NCI-H187 (cell line): ENCODE data around the gene MIA3.
"Not testable (repeated sequence)": the region's sequence is repeated elsewhere in the genome, so short reads cannot be mapped to it uniquely, and the experiment has no call there.

Source experiments
- DNase-seq, 2 experiments: peaks; one replicate each; lab custom pipeline; 2025; lab: John Stamatoyannopoulos, UW

The MIA3 gene

GRCh38 chr1:222669107-222669506, 51.2 kb downstream of the MIA3 start:
- DNase-seq: not testable (repeated sequence)

GRCh38 chr1:222670110-222670509, 52.2 kb downstream of the MIA3 start:
- no peak for DNase-seq

- DNase-seq: no peak
Observed at GRCh38 chr1:222680080-222680479, 62.2 kb downstream of the MIA3 start.

- no peak for DNase-seq
Observed at GRCh38 chr1:222691016-222691415, 73.1 kb downstream of the MIA3 start.

GRCh38 chr1:222694927-222695326, 77.0 kb downstream of the MIA3 start:
- DNase-seq: no peak

- no peak for DNase-seq
Observed at GRCh38 chr1:222696741-222697140, 78.8 kb downstream of the MIA3 start.

GRCh38 chr1:222697203-222697602, 79.3 kb downstream of the MIA3 start:
- no peak for DNase-seq

GRCh38 chr1:222697826-222698225, 79.9 kb downstream of the MIA3 start:
- DNase-seq: no peak

GRCh38 chr1:222702210-222702609, 84.3 kb downstream of the MIA3 start:
- no peak for DNase-seq

- DNase-seq: no peak
Observed at GRCh38 chr1:222704260-222704659, 86.4 kb downstream of the MIA3 start.

- DNase-seq: no peak
Observed at GRCh38 chr1:222706815-222707214, 88.9 kb downstream of the MIA3 start.

- no peak for DNase-seq
Observed at GRCh38 chr1:222709700-222710153, 91.8 kb downstream of the MIA3 start.

GRCh38 chr1:222711319-222712252, 93.7 kb downstream of the MIA3 start:
- peak in 1 of 2 experiments; percentile 3 for DNase-seq

GRCh38 chr1:222712253-222713090, 94.6 kb downstream of the MIA3 start, which contains the start of the genes AIDA and BROX:
Gene AIDA (minus strand): TSS chr1:222712491. CDS start chr1:222712317, 174 bp downstream.
Gene BROX (plus strand): TSS chr1:222712564. CDS start chr1:222715700, 3,136 bp downstream.
- DNase-seq: peak; percentile 69 to 77

- peak; percentile 68 to 77 for DNase-seq
Observed at GRCh38 chr1:222713091-222713961, 95.4 kb downstream of the MIA3 start.

GRCh38 chr1:222716393-222716792, 98.5 kb downstream of the MIA3 start:
- DNase-seq: no peak
